ENCODE results near the gene RUFY3.

The RUFY3 gene

GRCh38 chr4:70793626-70794025 lies 71.9 kb downstream of the RUFY3 start:
- Histone ChIP-seq H3K36me3 (ENCODE audit: insufficient read depth, low read length) (peaks cover 86% of the 10 kb centered on the region), H3K4me3 (ENCODE audit: low read length) (no peak overlapping the region), H3K4me1 (ENCODE audit: insufficient read depth, low read length) (no peaks in the 10 kb centered on the region), H3K27me3 (ENCODE audit: insufficient read depth, low read length) (no peaks in the 10 kb centered on the region), H2AFZ (ENCODE audit: low read depth, low read length) (no peak overlapping the region), H3K9me3 (ENCODE audit: low read length) (no peaks in the 10 kb centered on the region)

GRCh38 chr4:70801265-70801809 lies 79.6 kb downstream of the RUFY3 start:
- no peaks in the 10 kb centered on the region for H3K4me1 ChIP-seq (ENCODE audit: insufficient read depth, low read length)
- H3K9me3 ChIP-seq (ENCODE audit: low read length): no peaks in the 10 kb centered on the region
- H3K36me3 ChIP-seq (ENCODE audit: insufficient read depth, low read length): peaks cover 66% of the 10 kb centered on the region
- H2AFZ ChIP-seq (ENCODE audit: low read depth, low read length): no peak overlapping the region
- H3K27me3 ChIP-seq (ENCODE audit: insufficient read depth, low read length): no peaks in the 10 kb centered on the region
- no peak overlapping the region for H3K4me3 ChIP-seq (ENCODE audit: low read length)

- no peaks in the 10 kb centered on the region for H3K4me1 ChIP-seq (ENCODE audit: insufficient read depth, low read length)
- no peaks in the 10 kb centered on the region for H3K27me3 ChIP-seq (ENCODE audit: insufficient read depth, low read length)
- H3K4me3 ChIP-seq (ENCODE audit: low read length): no peak overlapping the region
- H3K9me3 ChIP-seq (ENCODE audit: low read length): no peaks in the 10 kb centered on the region
- H2AFZ ChIP-seq (ENCODE audit: low read depth, low read length): no peak overlapping the region
- H3K36me3 ChIP-seq (ENCODE audit: insufficient read depth, low read length): peaks cover 69% of the 10 kb centered on the region
Measured at GRCh38 chr4:70802928-70803580, 81.3 kb downstream of the RUFY3 start.

GRCh38 chr4:70808151-70808550 lies 86.4 kb downstream of the RUFY3 start:
- Histone ChIP-seq H3K4me3 (ENCODE audit: low read length) (no peak overlapping the region), H3K27me3 (ENCODE audit: insufficient read depth, low read length) (no peaks in the 10 kb centered on the region), H3K9me3 (ENCODE audit: low read length) (no peaks in the 10 kb centered on the region), H3K36me3 (ENCODE audit: insufficient read depth, low read length) (peaks cover 31% of the 10 kb centered on the region), H2AFZ (ENCODE audit: low read depth, low read length) (no peak overlapping the region), H3K4me1 (ENCODE audit: insufficient read depth, low read length) (no peaks in the 10 kb centered on the region)

- peaks cover 5% of the 10 kb centered on the region for H3K9me3 ChIP-seq (ENCODE audit: low read length)
- H3K36me3 ChIP-seq (ENCODE audit: insufficient read depth, low read length): peaks cover 24% of the 10 kb centered on the region
- H3K27me3 ChIP-seq (ENCODE audit: insufficient read depth, low read length): no peaks in the 10 kb centered on the region
- no peak overlapping the region for H2AFZ ChIP-seq (ENCODE audit: low read depth, low read length)
- H3K4me1 ChIP-seq (ENCODE audit: insufficient read depth, low read length): no peaks in the 10 kb centered on the region
- no peak overlapping the region for H3K4me3 ChIP-seq (ENCODE audit: low read length)
Measured at GRCh38 chr4:70815370-70815769, 93.6 kb downstream of the RUFY3 start.

GRCh38 chr4:70816894-70817293 lies 95.1 kb downstream of the RUFY3 start:
- Histone ChIP-seq H3K4me3 (ENCODE audit: low read length) (no peak overlapping the region), H2AFZ (ENCODE audit: low read depth, low read length) (no peak overlapping the region), H3K36me3 (ENCODE audit: insufficient read depth, low read length) (peaks cover 36% of the 10 kb centered on the region), H3K9me3 (ENCODE audit: low read length) (peaks cover 5% of the 10 kb centered on the region), H3K27me3 (ENCODE audit: insufficient read depth, low read length) (no peaks in the 10 kb centered on the region), H3K4me1 (ENCODE audit: insufficient read depth, low read length) (no peaks in the 10 kb centered on the region)

GRCh38 chr4:70818173-70818855 lies 96.5 kb downstream of the RUFY3 start:
- Histone ChIP-seq H3K4me3 (ENCODE audit: low read length) (no peak overlapping the region), H3K9me3 (ENCODE audit: low read length) (peaks cover 5% of the 10 kb centered on the region), H2AFZ (ENCODE audit: low read depth, low read length) (no peak overlapping the region), H3K36me3 (ENCODE audit: insufficient read depth, low read length) (peaks cover 46% of the 10 kb centered on the region), H3K27me3 (ENCODE audit: insufficient read depth, low read length) (no peaks in the 10 kb centered on the region), H3K4me1 (ENCODE audit: insufficient read depth, low read length) (no peaks in the 10 kb centered on the region)

- H3K36me3 ChIP-seq (ENCODE audit: insufficient read depth, low read length): peaks cover 51% of the 10 kb centered on the region
Measured at GRCh38 chr4:70818921-70819320, 97.2 kb downstream of the RUFY3 start.

GRCh38 chr4:70829015-70829414 lies 107.3 kb downstream of the RUFY3 start:
- Histone ChIP-seq H3K27me3 (ENCODE audit: insufficient read depth, low read length) (no peaks in the 10 kb centered on the region), H3K4me3 (ENCODE audit: low read length) (no peak overlapping the region), H3K9me3 (ENCODE audit: low read length) (no peaks in the 10 kb centered on the region), H2AFZ (ENCODE audit: low read depth, low read length) (no peak overlapping the region), H3K4me1 (ENCODE audit: insufficient read depth, low read length) (no peaks in the 10 kb centered on the region), H3K36me3 (ENCODE audit: insufficient read depth, low read length) (peaks cover 88% of the 10 kb centered on the region)

More at GRCh38 chr4:70818921-70819320, 97.2 kb downstream of the RUFY3 start:
- Histone ChIP-seq H3K27me3 (ENCODE audit: insufficient read depth, low read length) (no peaks in the 10 kb centered on the region), H3K4me1 (ENCODE audit: insufficient read depth, low read length) (no peaks in the 10 kb centered on the region), H3K4me3 (ENCODE audit: low read length) (no peak overlapping the region), H3K9me3 (ENCODE audit: low read length) (peaks cover 5% of the 10 kb centered on the region), H2AFZ (ENCODE audit: low read depth, low read length) (no peak overlapping the region)

GRCh38 chr4:70829492-70829891 lies 107.7 kb downstream of the RUFY3 start:
- H3K9me3 ChIP-seq (ENCODE audit: low read length): no peaks in the 10 kb centered on the region
- H3K27me3 ChIP-seq (ENCODE audit: insufficient read depth, low read length): no peaks in the 10 kb centered on the region
- no peak overlapping the region for H3K4me3 ChIP-seq (ENCODE audit: low read length)
- no peak overlapping the region for H2AFZ ChIP-seq (ENCODE audit: low read depth, low read length)
- H3K36me3 ChIP-seq (ENCODE audit: insufficient read depth, low read length): peaks cover 88% of the 10 kb centered on the region
- no peaks in the 10 kb centered on the region for H3K4me1 ChIP-seq (ENCODE audit: insufficient read depth, low read length)

GRCh38 chr4:70830054-70830453 lies 108.3 kb downstream of the RUFY3 start:
- Histone ChIP-seq H3K4me3 (ENCODE audit: low read length) (no peak overlapping the region), H3K9me3 (ENCODE audit: low read length) (no peaks in the 10 kb centered on the region), H3K27me3 (ENCODE audit: insufficient read depth, low read length) (no peaks in the 10 kb centered on the region), H2AFZ (ENCODE audit: low read depth, low read length) (no peak overlapping the region), H3K36me3 (ENCODE audit: insufficient read depth, low read length) (peaks cover 88% of the 10 kb centered on the region), H3K4me1 (ENCODE audit: insufficient read depth, low read length) (no peaks in the 10 kb centered on the region)

- H3K27me3 ChIP-seq (ENCODE audit: insufficient read depth, low read length): no peaks in the 10 kb centered on the region
- H2AFZ ChIP-seq (ENCODE audit: low read depth, low read length): no peak overlapping the region
- peaks cover 82% of the 10 kb centered on the region for H3K36me3 ChIP-seq (ENCODE audit: insufficient read depth, low read length)
- H3K9me3 ChIP-seq (ENCODE audit: low read length): peaks cover 2% of the 10 kb centered on the region
- H3K4me1 ChIP-seq (ENCODE audit: insufficient read depth, low read length): no peaks in the 10 kb centered on the region
- H3K4me3 ChIP-seq (ENCODE audit: low read length): no peak overlapping the region
Measured at GRCh38 chr4:70831293-70831692, 109.5 kb downstream of the RUFY3 start.

- Histone ChIP-seq H3K4me3 (ENCODE audit: low read length) (no peak overlapping the region), H3K9me3 (ENCODE audit: low read length) (peaks cover 2% of the 10 kb centered on the region), H3K4me1 (ENCODE audit: insufficient read depth, low read length) (peaks cover 7% of the 10 kb centered on the region), H3K27me3 (ENCODE audit: insufficient read depth, low read length) (no peaks in the 10 kb centered on the region), H3K36me3 (ENCODE audit: insufficient read depth, low read length) (peaks cover 67% of the 10 kb centered on the region), H2AFZ (ENCODE audit: low read depth, low read length) (no peak overlapping the region)
Measured at GRCh38 chr4:70833675-70834074, 111.9 kb downstream of the RUFY3 start.
